ENCODE data around the gene SLC12A2. TPM values are rescaled to one million over a fixed set of nuclear protein-coding genes. Genes with fewer than 3 reads are reported as not detected.
A peak's percentile ranks its signal among the peaks of the same experiment; 100 is the strongest.

Gene SLC12A2
- total and polyA plus RNA-seq, 4 donors, result 32.0 to 198 (median 86.0) TPM

- H3K4me1 ChIP-seq (ENCODE audit: control insufficient read depth, insufficient read depth, low read length), result no peaks in the 10 kb centered on the region
- no peaks in the 10 kb centered on the region for H3K27me3 ChIP-seq (ENCODE audit: control insufficient read depth, insufficient read depth, low read length)
Measured at GRCh38 chr5:128074171-128074570, 9.4 kb upstream of the SLC12A2 start.

GRCh38 chr5:128074953-128075352 is 8.6 kb upstream of the SLC12A2 start:
- no peak for DNase-seq (ENCODE audit: low read depth in 4 of 6, low spot score in 6 of 6)
- H3K36me3 ChIP-seq (ENCODE audit: control insufficient read depth, insufficient read depth, low read length), result no peaks in the 10 kb centered on the region
- H3K4me3 ChIP-seq (ENCODE audit: low read depth, low read length), result no peak overlapping the region
- no peaks in the 10 kb centered on the region for H3K4me1 ChIP-seq (ENCODE audit: control insufficient read depth, insufficient read depth, low read length)
- no peaks in the 10 kb centered on the region for H3K27me3 ChIP-seq (ENCODE audit: control insufficient read depth, insufficient read depth, low read length)
- H3K9me3 ChIP-seq (ENCODE audit: control insufficient read depth, insufficient read depth, low read length), result no peaks in the 10 kb centered on the region
- no peak overlapping the region for H3K27ac ChIP-seq (ENCODE audit: low read depth, low read length)

More at GRCh38 chr5:128074171-128074570, 9.4 kb upstream of the SLC12A2 start:
- H3K4me3 ChIP-seq (ENCODE audit: low read depth, low read length), result no peak overlapping the region
- no peak for DNase-seq (ENCODE audit: low read depth in 4 of 6, low spot score in 6 of 6)
- H3K36me3 ChIP-seq (ENCODE audit: control insufficient read depth, insufficient read depth, low read length), result no peaks in the 10 kb centered on the region
- no peaks in the 10 kb centered on the region for H3K9me3 ChIP-seq (ENCODE audit: control insufficient read depth, insufficient read depth, low read length)
- H3K27ac ChIP-seq (ENCODE audit: low read depth, low read length), result no peak overlapping the region

DNA sequence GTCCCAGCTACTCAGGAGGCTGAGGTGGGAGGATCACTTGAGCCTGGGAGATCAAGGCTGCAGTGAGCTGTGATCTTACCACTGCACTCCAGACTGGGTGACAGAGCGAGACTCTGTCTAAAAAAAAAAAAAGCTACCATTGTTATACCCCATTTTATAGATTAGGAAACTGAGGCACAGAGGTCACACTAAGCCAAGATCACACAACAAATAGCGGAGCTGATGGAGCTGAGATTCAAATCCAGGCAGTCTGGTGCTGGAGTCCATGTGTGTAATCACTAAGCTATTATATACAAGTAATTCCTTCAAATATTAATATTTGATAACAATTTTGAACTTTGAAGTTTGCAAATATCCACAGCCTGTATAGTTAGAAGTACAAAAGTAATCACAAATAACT is 6.0 kb upstream of the SLC12A2 start:
- Histone ChIP-seq H3K36me3 (ENCODE audit: control insufficient read depth, insufficient read depth, low read length) (no peaks in the 10 kb centered on the region), H3K9me3 (ENCODE audit: control insufficient read depth, insufficient read depth, low read length) (no peaks in the 10 kb centered on the region), H3K27ac (ENCODE audit: low read depth, low read length) (no peak overlapping the region), H3K27me3 (ENCODE audit: control insufficient read depth, insufficient read depth, low read length) (no peaks in the 10 kb centered on the region), H3K4me3 (ENCODE audit: low read depth, low read length) (no peak overlapping the region), H3K4me1 (ENCODE audit: control insufficient read depth, insufficient read depth, low read length) (no peaks in the 10 kb centered on the region)
- no peak for DNase-seq (ENCODE audit: low read depth in 4 of 6, low spot score in 6 of 6)
- WGBS (ENCODE audit: insufficient coverage), result no CpG with 5 or more reads among the region's 2 CpGs

DNA sequence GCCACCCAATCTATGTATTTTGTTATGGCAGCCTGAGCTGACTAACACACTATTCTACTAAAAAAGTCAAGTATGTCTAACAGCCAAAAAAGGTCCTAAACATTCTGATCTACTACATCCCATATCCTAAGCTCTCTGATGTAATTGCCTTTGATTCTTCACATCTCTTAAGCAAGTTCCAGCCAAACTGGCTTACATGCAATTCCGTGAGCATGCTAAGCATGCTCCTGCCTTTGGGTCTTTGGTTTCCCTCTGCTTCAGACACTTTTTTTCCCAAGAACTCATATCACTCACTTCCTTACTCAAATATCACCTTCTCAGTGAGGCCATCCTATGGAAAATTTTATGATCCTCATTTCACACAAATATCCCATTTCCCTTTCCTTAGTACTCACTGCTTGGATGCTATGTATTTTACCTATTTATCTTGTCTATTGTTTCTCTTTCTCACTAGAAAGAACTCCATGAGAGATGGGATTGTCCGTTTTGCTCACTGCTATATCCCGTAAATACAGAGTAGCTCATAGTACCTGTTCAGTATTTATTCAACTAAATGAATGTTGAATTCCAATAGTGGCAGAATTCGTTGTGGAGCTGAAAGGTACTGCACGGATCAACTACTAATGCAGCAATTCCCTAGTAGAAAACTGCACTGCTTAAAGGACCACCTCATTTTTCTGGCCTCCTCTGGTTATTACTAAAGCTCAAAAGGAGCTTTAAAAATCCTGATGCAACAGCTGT is 2.3 kb upstream of the SLC12A2 start:
- WGBS (ENCODE audit: insufficient coverage), result 84% methylated on average over 1 of the region's 5 CpGs
- no peaks in the 10 kb centered on the region for H3K36me3 ChIP-seq (ENCODE audit: control insufficient read depth, insufficient read depth, low read length)
- peak overlapping the region; percentile 94 for H3K4me3 ChIP-seq (ENCODE audit: low read depth, low read length)
- peaks cover 4% of the 10 kb centered on the region for H3K4me1 ChIP-seq (ENCODE audit: control insufficient read depth, insufficient read depth, low read length)
- peak overlapping the region; percentile 25 for H3K27ac ChIP-seq (ENCODE audit: low read depth, low read length)
- H3K27me3 ChIP-seq (ENCODE audit: control insufficient read depth, insufficient read depth, low read length), result no peaks in the 10 kb centered on the region
- peak in 2 of 6 donors; percentile 31 to 64 for DNase-seq (ENCODE audit: low read depth in 4 of 6, low spot score in 6 of 6)
- H3K9me3 ChIP-seq (ENCODE audit: control insufficient read depth, insufficient read depth, low read length), result no peaks in the 10 kb centered on the region

- Histone ChIP-seq H3K4me1 (ENCODE audit: control insufficient read depth, insufficient read depth, low read length) (peaks cover 4% of the 10 kb centered on the region), H3K27ac (ENCODE audit: low read depth, low read length) (peak overlapping the region; percentile 96), H3K4me3 (ENCODE audit: low read depth, low read length) (peak overlapping the region; percentile 94), H3K36me3 (ENCODE audit: control insufficient read depth, insufficient read depth, low read length) (no peaks in the 10 kb centered on the region), H3K27me3 (ENCODE audit: control insufficient read depth, insufficient read depth, low read length) (no peaks in the 10 kb centered on the region), H3K9me3 (ENCODE audit: control insufficient read depth, insufficient read depth, low read length) (no peaks in the 10 kb centered on the region)
- no peak for DNase-seq (ENCODE audit: low read depth in 4 of 6, low spot score in 6 of 6)
- 0% methylated on average over 22 of the region's 25 CpGs for WGBS (ENCODE audit: insufficient coverage)
Measured at GRCh38 chr5:128082551-128083032, 974 bp upstream of the SLC12A2 start.

DNA sequence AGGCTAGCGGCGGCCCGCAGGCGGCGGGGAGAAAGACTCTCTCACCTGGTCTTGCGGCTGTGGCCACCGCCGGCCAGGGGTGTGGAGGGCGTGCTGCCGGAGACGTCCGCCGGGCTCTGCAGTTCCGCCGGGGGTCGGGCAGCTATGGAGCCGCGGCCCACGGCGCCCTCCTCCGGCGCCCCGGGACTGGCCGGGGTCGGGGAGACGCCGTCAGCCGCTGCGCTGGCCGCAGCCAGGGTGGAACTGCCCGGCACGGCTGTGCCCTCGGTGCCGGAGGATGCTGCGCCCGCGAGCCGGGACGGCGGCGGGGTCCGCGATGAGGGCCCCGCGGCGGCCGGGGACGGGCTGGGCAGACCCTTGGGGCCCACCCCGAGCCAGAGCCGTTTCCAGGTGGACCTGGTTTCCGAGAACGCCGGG is 253 bp downstream of the SLC12A2 start:
- H3K4me3 ChIP-seq (ENCODE audit: low read depth, low read length), result peak overlapping the region; percentile 80
- peaks cover 4% of the 10 kb centered on the region for H3K4me1 ChIP-seq (ENCODE audit: control insufficient read depth, insufficient read depth, low read length)
- H3K27me3 ChIP-seq (ENCODE audit: control insufficient read depth, insufficient read depth, low read length), result no peaks in the 10 kb centered on the region
- DNase-seq (ENCODE audit: low read depth in 4 of 6, low spot score in 6 of 6), result no peak
- H3K27ac ChIP-seq (ENCODE audit: low read depth, low read length), result peak overlapping the region; percentile 96
- WGBS (ENCODE audit: insufficient coverage), result under 1% methylated on average over 53 of the region's 53 CpGs
- H3K9me3 ChIP-seq (ENCODE audit: control insufficient read depth, insufficient read depth, low read length), result no peaks in the 10 kb centered on the region
- H3K36me3 ChIP-seq (ENCODE audit: control insufficient read depth, insufficient read depth, low read length), result no peaks in the 10 kb centered on the region

DNA sequence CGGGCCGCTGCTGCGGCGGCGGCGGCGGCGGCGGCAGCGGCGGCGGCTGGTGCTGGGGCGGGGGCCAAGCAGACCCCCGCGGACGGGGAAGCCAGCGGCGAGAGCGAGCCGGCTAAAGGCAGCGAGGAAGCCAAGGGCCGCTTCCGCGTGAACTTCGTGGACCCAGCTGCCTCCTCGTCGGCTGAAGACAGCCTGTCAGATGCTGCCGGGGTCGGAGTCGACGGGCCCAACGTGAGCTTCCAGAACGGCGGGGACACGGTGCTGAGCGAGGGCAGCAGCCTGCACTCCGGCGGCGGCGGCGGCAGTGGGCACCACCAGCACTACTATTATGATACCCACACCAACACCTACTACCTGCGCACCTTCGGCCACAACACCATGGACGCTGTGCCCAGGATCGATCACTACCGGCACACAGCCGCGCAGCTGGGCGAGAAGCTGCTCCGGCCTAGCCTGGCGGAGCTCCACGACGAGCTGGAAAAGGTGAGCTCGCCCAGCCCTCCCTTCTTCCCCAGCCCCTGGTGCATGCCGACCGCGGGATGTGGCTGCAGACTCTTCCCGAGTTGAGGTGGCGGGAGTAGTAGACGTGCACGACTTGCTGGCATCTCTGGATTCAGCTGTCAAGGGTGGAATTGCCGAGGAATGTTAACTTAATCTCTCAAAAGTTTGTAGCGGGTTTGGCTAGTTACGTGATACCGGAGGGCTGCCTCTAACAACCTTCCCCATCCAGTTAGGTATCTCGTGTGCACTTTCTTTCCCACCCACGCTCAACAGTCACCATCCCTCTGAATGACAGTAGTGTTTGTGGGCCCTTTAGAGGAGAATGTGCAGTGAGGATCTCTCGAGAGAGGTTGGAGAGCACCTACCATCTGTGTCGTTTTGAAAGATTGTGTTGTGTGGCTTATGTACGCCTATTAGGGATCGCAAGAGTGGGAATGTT is 932 bp downstream of the SLC12A2 start:
- Histone ChIP-seq H3K27me3 (ENCODE audit: control insufficient read depth, insufficient read depth, low read length) (no peaks in the 10 kb centered on the region), H3K36me3 (ENCODE audit: control insufficient read depth, insufficient read depth, low read length) (no peaks in the 10 kb centered on the region), H3K4me3 (ENCODE audit: low read depth, low read length) (peak overlapping the region; percentile 80), H3K9me3 (ENCODE audit: control insufficient read depth, insufficient read depth, low read length) (no peaks in the 10 kb centered on the region), H3K4me1 (ENCODE audit: control insufficient read depth, insufficient read depth, low read length) (peaks cover 4% of the 10 kb centered on the region), H3K27ac (ENCODE audit: low read depth, low read length) (peak overlapping the region; percentile 37)
- peak in 3 of 6 donors; percentile 20 to 65 (median 54) for DNase-seq (ENCODE audit: low read depth in 4 of 6, low spot score in 6 of 6)
- WGBS (ENCODE audit: insufficient coverage), result under 1% methylated on average over 66 of the region's 71 CpGs

GRCh38 chr5:128085413-128085812 is 1.8 kb downstream of the SLC12A2 start:
- peak overlapping the region; percentile 80 for H3K4me3 ChIP-seq (ENCODE audit: low read depth, low read length)
- no peak overlapping the region for H3K27ac ChIP-seq (ENCODE audit: low read depth, low read length)
- H3K9me3 ChIP-seq (ENCODE audit: control insufficient read depth, insufficient read depth, low read length), result no peaks in the 10 kb centered on the region
- peaks cover 4% of the 10 kb centered on the region for H3K4me1 ChIP-seq (ENCODE audit: control insufficient read depth, insufficient read depth, low read length)
- 41% methylated on average over 3 of the region's 4 CpGs for WGBS (ENCODE audit: insufficient coverage)
- H3K27me3 ChIP-seq (ENCODE audit: control insufficient read depth, insufficient read depth, low read length), result no peaks in the 10 kb centered on the region
- no peaks in the 10 kb centered on the region for H3K36me3 ChIP-seq (ENCODE audit: control insufficient read depth, insufficient read depth, low read length)
- peak in 1 of 6 donors; percentile 9 for DNase-seq (ENCODE audit: low read depth in 4 of 6, low spot score in 6 of 6)

DNA sequence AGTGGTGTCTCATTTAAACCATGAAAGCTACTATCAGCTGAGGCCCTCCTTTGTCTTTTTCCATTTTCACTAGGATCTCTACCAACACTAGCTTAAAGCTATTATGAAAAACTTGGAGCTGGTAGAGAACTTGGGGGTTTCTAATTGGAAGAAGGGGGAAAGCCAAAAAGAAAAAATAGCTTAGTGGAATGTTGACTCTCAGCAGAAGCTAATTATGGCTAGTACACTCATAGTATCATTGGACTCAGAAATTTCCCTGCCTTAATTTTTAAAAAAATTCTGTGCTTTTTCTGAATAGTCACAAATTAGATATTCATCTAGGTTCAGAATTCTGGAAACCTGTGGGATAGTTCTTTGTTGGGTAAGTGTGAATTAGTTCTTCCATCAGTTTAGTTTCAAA is 8.0 kb downstream of the SLC12A2 start:
- no peaks in the 10 kb centered on the region for H3K4me1 ChIP-seq (ENCODE audit: control insufficient read depth, insufficient read depth, low read length)
- no peak overlapping the region for H3K27ac ChIP-seq (ENCODE audit: low read depth, low read length)
- no peaks in the 10 kb centered on the region for H3K36me3 ChIP-seq (ENCODE audit: control insufficient read depth, insufficient read depth, low read length)
- DNase-seq (ENCODE audit: low read depth in 4 of 6, low spot score in 6 of 6), result no peak
- H3K4me3 ChIP-seq (ENCODE audit: low read depth, low read length), result no peak overlapping the region
- H3K9me3 ChIP-seq (ENCODE audit: control insufficient read depth, insufficient read depth, low read length), result peaks cover under 1% of the 10 kb centered on the region
- no peaks in the 10 kb centered on the region for H3K27me3 ChIP-seq (ENCODE audit: control insufficient read depth, insufficient read depth, low read length)

Data from spinal cord (tissue), 10 donors.